Stimulated activated memory B cell treated with anti-CD40 and anti-IgM and Interleukin-4, amounts not matched to agents 10 μg/mL and 1 μg/mL and 100 μg/mL, for 72 hours (primary cell): ENCODE results near the gene COL13A1.

Experiments
- ATAC-seq: fragments of 150-1000 bp; cut with Tn5 transposase; 2 replicates; pipeline ENCODE4 v1.10.0; 2021
- H3K27ac Mint-ChIP-seq: one replicate; pipeline ENCODE4 v1.8.0; 2022; ENCODE audit warnings: mild to moderate bottlenecking, mixed read lengths
- H3K27me3 Mint-ChIP-seq: one replicate; pipeline ENCODE4 v1.8.0; 2022; ENCODE audit warnings: mixed read lengths
- H3K36me3 Mint-ChIP-seq: one replicate; pipeline ENCODE4 v1.8.0; 2022; ENCODE audit warnings: mixed read lengths
- H3K4me1 Mint-ChIP-seq: one replicate; pipeline ENCODE4 v1.8.0; 2022; ENCODE audit warnings: mixed read lengths
- H3K4me3 Mint-ChIP-seq: one replicate; pipeline ENCODE4 v1.8.0; 2022; ENCODE audit warnings: mild to moderate bottlenecking, moderate library complexity, mixed read lengths
- H3K9me3 Mint-ChIP-seq: one replicate; pipeline ENCODE4 v1.8.0; 2022; ENCODE audit warnings: mixed read lengths

Gene COL13A1

GRCh38 chr10:69872323-69872722, 70.6 kb downstream of the COL13A1 start:
- no peaks in the 10 kb centered on the region for H3K4me1 Mint-ChIP-seq
- H3K4me3 Mint-ChIP-seq: no peak overlapping the region
- ATAC-seq: no peak
- no peaks in the 10 kb centered on the region for H3K9me3 Mint-ChIP-seq
- H3K36me3 Mint-ChIP-seq: no peaks in the 10 kb centered on the region
- peaks cover 6% of the 10 kb centered on the region for H3K27me3 Mint-ChIP-seq
- H3K27ac Mint-ChIP-seq: no peak overlapping the region

DNA sequence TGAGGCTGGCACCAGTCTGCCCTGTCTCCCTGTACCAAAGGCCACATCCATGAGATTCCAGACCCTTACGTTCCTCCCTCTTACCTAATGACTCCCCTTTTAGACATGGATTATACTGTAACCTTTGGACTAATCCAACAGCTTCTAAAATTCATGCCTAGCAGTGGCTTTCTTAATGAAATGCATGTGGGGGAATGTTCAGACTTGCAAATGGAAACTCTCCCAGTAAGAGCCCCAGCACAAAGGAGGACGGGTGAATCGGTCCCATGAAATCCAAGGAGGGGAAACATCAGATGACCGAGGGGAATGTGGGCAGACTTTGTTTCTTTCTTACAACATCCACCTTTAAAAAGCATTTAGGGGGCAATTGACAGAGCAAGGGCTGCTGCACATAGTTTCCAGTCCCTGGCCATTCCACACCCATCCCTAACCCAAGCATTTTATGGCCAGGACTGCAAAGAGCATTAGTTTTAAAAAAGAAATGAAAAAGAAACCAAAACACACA, 71.5 kb downstream of the COL13A1 start:
- Mint-ChIP-seq H3K4me1 (no peaks in the 10 kb centered on the region), H3K27ac (no peak overlapping the region), H3K4me3 (no peak overlapping the region), H3K9me3 (no peaks in the 10 kb centered on the region), H3K36me3 (no peaks in the 10 kb centered on the region), H3K27me3 (peaks cover 7% of the 10 kb centered on the region)
- no peak for ATAC-seq

GRCh38 chr10:69874449-69874848, 72.7 kb downstream of the COL13A1 start:
- Mint-ChIP-seq H3K4me3 (no peak overlapping the region), H3K27ac (no peak overlapping the region), H3K27me3 (peaks cover 12% of the 10 kb centered on the region), H3K36me3 (no peaks in the 10 kb centered on the region), H3K4me1 (no peaks in the 10 kb centered on the region), H3K9me3 (no peaks in the 10 kb centered on the region)
- no peak for ATAC-seq

GRCh38 chr10:69875856-69876255, 74.2 kb downstream of the COL13A1 start:
- no peaks in the 10 kb centered on the region for H3K36me3 Mint-ChIP-seq
- H3K27me3 Mint-ChIP-seq: peaks cover 26% of the 10 kb centered on the region
- no peak overlapping the region for H3K4me3 Mint-ChIP-seq
- no peaks in the 10 kb centered on the region for H3K9me3 Mint-ChIP-seq
- no peak for ATAC-seq
- H3K4me1 Mint-ChIP-seq: no peaks in the 10 kb centered on the region
- no peak overlapping the region for H3K27ac Mint-ChIP-seq

- H3K9me3 Mint-ChIP-seq: no peaks in the 10 kb centered on the region
- H3K27me3 Mint-ChIP-seq: peaks cover 30% of the 10 kb centered on the region
- no peaks in the 10 kb centered on the region for H3K4me1 Mint-ChIP-seq
- no peaks in the 10 kb centered on the region for H3K36me3 Mint-ChIP-seq
- H3K27ac Mint-ChIP-seq: no peak overlapping the region
- ATAC-seq: no peak
- H3K4me3 Mint-ChIP-seq: no peak overlapping the region
Measured at GRCh38 chr10:69876286-69876685, 74.6 kb downstream of the COL13A1 start.

GRCh38 chr10:69876931-69877330, 75.2 kb downstream of the COL13A1 start:
- Mint-ChIP-seq H3K27me3 (peaks cover 35% of the 10 kb centered on the region), H3K4me1 (no peaks in the 10 kb centered on the region), H3K9me3 (no peaks in the 10 kb centered on the region), H3K4me3 (no peak overlapping the region), H3K36me3 (no peaks in the 10 kb centered on the region), H3K27ac (no peak overlapping the region)
- ATAC-seq: no peak

GRCh38 chr10:69878038-69878437, 76.3 kb downstream of the COL13A1 start:
- Mint-ChIP-seq H3K4me3 (no peak overlapping the region), H3K27ac (no peak overlapping the region), H3K36me3 (no peaks in the 10 kb centered on the region), H3K4me1 (no peaks in the 10 kb centered on the region), H3K27me3 (peaks cover 37% of the 10 kb centered on the region), H3K9me3 (no peaks in the 10 kb centered on the region)
- ATAC-seq: no peak

DNA sequence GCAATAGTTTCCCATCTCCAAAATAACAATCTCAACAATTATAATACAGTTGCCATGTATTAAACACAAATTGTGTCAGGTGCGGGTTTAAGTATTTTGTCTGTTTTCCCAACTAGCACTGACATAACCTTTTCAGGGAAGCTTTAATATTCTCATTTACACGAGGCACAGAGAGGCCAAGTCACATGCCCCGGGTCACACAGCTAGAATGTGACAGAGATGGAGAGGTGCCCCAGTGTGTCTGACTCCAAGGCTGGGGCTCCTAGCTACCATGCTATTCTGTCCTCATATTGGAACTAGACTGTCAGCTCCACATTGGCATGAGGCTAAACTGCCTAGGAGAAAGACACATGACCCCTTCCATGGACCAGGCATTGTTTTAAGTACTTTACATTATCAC, 77.2 kb downstream of the COL13A1 start:
- Mint-ChIP-seq H3K4me3 (no peak overlapping the region), H3K4me1 (no peaks in the 10 kb centered on the region), H3K9me3 (no peaks in the 10 kb centered on the region), H3K27me3 (peaks cover 46% of the 10 kb centered on the region), H3K27ac (no peak overlapping the region), H3K36me3 (no peaks in the 10 kb centered on the region)
- no peak for ATAC-seq

DNA sequence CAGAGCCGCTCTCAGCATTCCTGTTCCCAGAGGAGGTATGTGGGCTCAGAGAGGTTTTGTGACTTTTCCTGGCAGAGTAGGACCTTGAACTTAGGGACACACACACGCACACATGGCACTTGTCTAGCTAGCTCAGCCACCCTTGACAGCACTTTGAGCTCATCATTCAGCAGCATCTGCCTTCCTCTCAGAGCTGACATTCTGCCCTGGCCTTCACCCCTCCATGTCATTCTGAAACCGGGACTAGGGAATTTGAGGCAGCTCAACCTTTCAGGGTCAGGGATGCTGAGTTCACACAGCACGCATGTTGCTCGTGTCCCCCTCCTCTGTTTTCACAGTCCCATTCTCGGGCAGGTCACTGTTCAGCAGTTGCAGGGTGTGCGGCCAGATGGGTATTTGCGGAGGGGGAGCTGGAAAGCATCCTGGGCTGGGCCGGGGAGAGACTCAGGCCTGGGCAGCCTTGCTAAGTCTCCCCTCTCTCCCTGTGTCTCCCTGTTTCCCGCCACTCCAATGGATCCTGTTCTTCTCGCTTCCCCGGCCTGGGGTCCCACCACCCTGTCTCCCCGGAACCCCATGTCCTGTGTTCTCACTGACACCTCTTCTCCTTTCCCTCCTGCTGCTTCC, 78.0 kb downstream of the COL13A1 start:
- no peak for ATAC-seq
- Mint-ChIP-seq H3K36me3 (no peaks in the 10 kb centered on the region), H3K27ac (no peak overlapping the region), H3K4me3 (no peak overlapping the region), H3K27me3 (peaks cover 49% of the 10 kb centered on the region), H3K4me1 (no peaks in the 10 kb centered on the region), H3K9me3 (no peaks in the 10 kb centered on the region)

DNA sequence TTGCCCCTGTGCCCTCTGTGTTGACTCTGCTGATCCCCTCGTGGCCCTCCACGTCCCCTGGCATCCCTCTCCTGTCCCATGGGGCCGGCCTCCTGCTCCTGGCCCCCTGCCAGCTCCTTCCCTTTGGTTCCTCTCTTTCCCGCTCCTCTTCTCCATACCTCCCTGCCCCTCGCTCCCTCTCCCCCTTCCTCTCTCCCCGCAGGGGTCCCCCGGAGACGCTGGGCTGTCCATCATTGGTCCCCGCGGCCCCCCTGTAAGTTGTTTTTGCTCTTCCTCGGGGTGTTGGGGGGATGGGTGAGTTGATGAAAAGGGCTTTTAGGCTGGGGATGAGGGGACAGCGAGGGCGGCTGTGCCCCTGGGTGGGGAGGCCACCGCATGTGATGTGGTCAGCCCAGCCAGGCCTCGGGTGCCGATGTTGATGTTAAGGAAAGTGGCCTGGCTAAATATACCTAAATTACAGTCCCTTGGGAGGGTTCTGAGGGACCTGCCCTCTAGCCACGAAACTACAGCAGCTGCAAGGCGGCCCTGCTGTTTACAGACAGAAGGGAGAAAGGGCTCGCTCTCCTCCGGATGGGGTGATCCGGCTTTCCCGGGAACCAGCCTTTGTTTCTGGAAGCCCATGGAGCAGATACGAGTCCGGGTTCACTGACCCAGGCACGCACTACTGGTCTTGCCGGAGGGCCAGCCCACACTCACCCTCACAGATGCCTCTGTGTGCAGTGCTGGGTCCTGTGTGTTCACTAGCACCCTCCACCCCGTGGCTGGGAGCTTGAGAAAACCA, 78.8 kb downstream of the COL13A1 start:
- no peaks in the 10 kb centered on the region for H3K9me3 Mint-ChIP-seq
- no peak for ATAC-seq

GRCh38 chr10:69881202-69881601, 79.5 kb downstream of the COL13A1 start:
- Mint-ChIP-seq H3K36me3 (no peaks in the 10 kb centered on the region), H3K4me1 (no peaks in the 10 kb centered on the region), H3K27me3 (peaks cover 49% of the 10 kb centered on the region), H3K27ac (no peak overlapping the region), H3K9me3 (no peaks in the 10 kb centered on the region), H3K4me3 (no peak overlapping the region)
- no peak for ATAC-seq

More for the DNA sequence above, 78.8 kb downstream of the COL13A1 start:
- Mint-ChIP-seq H3K4me3 (no peak overlapping the region), H3K27me3 (peaks cover 49% of the 10 kb centered on the region), H3K27ac (no peak overlapping the region), H3K4me1 (no peaks in the 10 kb centered on the region), H3K36me3 (no peaks in the 10 kb centered on the region)

DNA sequence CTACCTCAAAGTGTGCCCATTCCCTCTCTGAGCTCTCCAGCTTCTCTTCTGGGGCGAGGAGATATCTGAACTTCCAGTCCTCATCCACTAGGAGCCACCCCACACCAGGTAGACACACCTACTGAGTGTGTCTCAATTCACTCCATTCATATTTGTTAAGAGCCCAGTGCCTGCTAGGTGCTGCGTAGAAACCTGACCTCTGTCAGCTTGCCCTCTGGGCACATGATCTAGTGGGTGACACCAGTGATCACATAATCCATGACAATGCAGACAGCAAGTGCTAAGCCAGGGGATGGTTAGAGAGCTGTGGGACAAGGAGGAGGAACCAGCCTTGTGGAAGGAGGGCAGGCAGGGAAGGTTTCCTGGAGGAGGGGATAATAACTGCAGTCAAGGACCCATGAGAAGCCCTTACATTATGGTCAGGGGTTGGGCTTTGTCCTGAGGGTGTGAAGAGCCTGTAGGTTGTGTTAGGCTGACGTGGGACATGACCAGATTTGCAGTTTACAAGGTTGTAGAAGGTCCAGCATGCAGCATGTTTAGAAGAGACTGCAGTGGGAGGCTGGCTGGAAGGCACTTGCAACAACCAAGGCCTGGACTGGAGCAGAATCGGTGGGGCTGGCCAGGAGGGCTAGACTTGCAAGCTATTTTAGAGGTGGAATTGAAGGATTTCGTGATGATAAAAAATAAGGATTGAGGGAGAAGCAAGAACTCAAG, 81.8 kb downstream of the COL13A1 start:
- H3K27me3 Mint-ChIP-seq: peaks cover 39% of the 10 kb centered on the region
- no peak overlapping the region for H3K4me3 Mint-ChIP-seq
- no peaks in the 10 kb centered on the region for H3K4me1 Mint-ChIP-seq
- no peak for ATAC-seq
- H3K27ac Mint-ChIP-seq: no peak overlapping the region
- H3K36me3 Mint-ChIP-seq: no peaks in the 10 kb centered on the region
- no peaks in the 10 kb centered on the region for H3K9me3 Mint-ChIP-seq

DNA sequence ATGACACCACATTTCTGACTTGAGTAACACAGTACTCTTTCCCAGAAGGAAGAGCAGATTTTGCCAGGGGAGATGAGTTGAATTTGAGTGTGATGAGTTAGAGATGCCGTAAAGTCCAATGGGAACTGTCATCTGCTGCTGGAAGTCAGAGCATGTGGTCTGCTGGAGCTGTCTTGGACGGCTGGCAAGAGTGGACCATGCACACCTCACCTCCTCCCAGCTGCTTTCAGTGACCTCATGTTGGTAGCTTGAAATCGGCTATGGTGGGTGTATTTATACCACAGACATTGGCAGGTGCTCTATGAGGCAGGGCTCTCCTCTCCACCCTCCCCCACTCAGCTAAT, 82.3 kb downstream of the COL13A1 start:
- no peaks in the 10 kb centered on the region for H3K4me1 Mint-ChIP-seq

DNA sequence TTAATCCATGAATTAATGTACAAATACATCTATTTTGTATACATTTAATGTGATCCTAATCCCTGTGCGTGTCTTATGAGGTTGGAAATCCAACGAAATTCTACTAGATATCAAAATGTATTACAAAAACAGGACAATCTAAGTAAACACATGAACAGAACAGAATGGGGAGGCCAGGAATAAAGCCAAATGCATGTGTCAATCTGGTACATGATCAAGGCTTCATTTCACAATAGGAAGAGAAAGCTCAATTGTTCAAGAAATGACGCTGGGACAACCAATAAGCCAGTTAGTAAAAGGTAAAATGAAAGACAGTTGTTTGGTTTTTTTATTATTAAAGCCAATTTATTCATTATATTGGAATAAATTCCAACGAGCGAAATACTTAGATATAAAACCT, 83.0 kb downstream of the COL13A1 start:
- Mint-ChIP-seq H3K27ac (no peak overlapping the region), H3K9me3 (no peaks in the 10 kb centered on the region), H3K36me3 (no peaks in the 10 kb centered on the region), H3K27me3 (peaks cover 35% of the 10 kb centered on the region), H3K4me1 (no peaks in the 10 kb centered on the region), H3K4me3 (no peak overlapping the region)
- ATAC-seq: no peak

More for the DNA sequence above, 82.3 kb downstream of the COL13A1 start:
- Mint-ChIP-seq H3K27ac (no peak overlapping the region), H3K27me3 (peaks cover 37% of the 10 kb centered on the region), H3K36me3 (no peaks in the 10 kb centered on the region), H3K9me3 (no peaks in the 10 kb centered on the region), H3K4me3 (no peak overlapping the region)
- ATAC-seq: no peak

DNA sequence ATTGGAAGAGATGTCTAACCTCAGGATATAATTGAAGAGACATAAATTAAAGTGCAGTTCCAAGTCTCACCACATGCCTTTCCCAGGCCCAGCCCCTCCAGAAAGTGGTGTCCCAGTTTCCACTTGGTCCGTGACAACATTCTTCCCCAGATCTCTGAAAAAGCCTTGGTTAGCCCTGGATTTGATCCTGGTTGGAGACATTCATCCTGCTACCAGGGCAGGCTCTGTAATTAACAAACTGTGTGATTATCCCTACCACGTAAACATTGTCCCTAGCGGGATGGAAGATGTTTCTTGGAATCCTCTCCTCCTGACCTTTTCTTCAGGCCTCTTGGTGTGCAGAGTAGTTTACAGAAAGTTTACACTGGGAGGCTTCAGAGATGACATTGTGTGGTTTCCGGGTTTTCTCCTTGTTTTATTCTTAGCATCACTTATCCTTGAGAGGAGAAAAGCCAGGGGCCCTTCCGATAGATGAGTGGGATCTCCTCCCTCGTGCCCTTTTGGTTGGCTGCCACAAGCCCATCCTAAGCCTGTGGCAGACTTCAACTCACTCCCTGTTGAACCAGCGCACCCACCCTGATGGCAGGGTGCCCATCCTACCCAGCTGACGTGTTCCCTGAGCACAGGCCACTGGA, 83.8 kb downstream of the COL13A1 start:
- peaks cover 27% of the 10 kb centered on the region for H3K27me3 Mint-ChIP-seq
- ATAC-seq: no peak
- no peak overlapping the region for H3K27ac Mint-ChIP-seq
- H3K36me3 Mint-ChIP-seq: no peaks in the 10 kb centered on the region
- no peaks in the 10 kb centered on the region for H3K4me1 Mint-ChIP-seq
- no peak overlapping the region for H3K4me3 Mint-ChIP-seq
- no peaks in the 10 kb centered on the region for H3K9me3 Mint-ChIP-seq
